HG03558 (cell line): ENCODE data around the gene TREML4.
"Not testable (repeated sequence)": the region's sequence is repeated elsewhere in the genome, so short reads cannot be mapped to it uniquely, and the experiment has no call there.

Source experiments
- ATAC-seq: cut with Tn5 transposase; IDR thresholded peaks from one replicate; pipeline ENCODE4 v1.9.1; 2021; ENCODE audit warnings: moderate number of reproducible peaks; ENCODE audit not compliant: unreplicated experiment; ENCODE audit errors: extremely low read depth

The TREML4 gene, protein sequence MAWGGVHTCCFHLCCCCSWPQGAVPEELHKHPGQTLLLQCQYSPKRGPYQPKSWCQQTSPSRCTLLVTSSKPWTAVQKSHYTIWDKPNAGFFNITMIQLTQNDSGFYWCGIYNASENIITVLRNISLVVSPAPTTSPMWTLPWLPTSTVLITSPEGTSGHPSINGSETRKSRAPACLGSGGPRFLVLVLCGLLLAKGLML

DNA sequence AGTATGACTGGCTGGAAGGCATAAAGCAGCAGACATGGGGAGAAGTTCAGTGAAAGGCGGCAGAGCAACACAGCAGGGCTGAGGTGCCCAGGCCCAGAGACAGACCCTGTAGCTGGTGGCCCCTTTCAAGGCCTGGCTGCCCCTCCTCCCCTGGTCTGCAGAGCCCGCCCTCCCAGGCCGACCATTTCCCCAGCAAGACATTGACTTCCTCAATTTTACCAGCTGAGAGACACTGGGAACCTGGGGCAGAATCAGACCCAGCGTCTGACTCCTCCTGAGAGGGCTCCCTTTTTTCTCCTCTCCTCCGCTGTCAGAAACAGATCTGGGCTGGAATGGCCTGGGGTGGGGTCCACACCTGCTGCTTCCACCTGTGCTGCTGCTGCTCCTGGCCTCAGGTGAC is at the start of gene TREML4:
Gene TREML4, plus strand, starts transcription at position 254 of the 400 bp plus-strand sequence. Its CDS starts 79 bp downstream, at position 333.
- no peak for ATAC-seq

DNA sequence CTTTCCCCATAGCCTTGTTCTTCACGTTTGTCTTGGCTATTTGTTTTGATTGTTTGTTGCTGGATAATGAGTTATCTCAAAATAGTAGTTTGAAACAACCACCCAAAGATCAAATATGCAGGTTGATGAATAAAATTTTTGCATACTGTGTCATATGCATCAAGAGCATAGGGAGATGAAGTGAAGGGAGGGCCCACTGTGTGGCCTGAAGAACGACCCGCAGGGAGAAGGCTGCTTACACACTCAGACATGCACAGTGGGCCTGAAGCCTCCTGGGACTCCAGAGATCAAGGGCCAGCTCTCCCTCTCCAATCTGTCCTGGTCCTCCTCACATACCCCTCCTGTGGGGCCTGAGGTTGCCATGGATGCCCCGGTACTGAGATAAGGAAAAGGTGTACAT is 49.0 kb upstream of the TREML4 start:
- no peak for ATAC-seq

DNA sequence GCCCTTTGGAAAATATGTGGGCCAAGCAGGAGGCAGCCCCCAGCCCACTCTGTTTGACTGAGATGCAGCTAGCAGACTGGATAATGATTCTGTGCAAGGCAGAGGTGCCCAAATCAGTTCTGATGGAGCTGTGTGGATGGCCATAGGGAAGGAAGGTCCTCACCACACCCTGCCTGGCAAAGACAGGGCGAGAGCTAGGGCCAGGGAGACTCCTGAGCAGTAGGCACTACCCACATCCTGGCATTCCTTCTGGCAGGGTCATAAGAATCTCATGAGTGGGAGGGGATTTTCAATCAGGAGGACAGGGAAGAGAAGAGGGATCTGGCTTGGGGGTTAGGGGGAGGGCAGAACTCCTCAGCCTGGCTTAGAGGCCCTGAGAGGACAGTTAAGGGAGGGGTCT is 46.6 kb upstream of the TREML4 start:
- ATAC-seq, result no peak

DNA sequence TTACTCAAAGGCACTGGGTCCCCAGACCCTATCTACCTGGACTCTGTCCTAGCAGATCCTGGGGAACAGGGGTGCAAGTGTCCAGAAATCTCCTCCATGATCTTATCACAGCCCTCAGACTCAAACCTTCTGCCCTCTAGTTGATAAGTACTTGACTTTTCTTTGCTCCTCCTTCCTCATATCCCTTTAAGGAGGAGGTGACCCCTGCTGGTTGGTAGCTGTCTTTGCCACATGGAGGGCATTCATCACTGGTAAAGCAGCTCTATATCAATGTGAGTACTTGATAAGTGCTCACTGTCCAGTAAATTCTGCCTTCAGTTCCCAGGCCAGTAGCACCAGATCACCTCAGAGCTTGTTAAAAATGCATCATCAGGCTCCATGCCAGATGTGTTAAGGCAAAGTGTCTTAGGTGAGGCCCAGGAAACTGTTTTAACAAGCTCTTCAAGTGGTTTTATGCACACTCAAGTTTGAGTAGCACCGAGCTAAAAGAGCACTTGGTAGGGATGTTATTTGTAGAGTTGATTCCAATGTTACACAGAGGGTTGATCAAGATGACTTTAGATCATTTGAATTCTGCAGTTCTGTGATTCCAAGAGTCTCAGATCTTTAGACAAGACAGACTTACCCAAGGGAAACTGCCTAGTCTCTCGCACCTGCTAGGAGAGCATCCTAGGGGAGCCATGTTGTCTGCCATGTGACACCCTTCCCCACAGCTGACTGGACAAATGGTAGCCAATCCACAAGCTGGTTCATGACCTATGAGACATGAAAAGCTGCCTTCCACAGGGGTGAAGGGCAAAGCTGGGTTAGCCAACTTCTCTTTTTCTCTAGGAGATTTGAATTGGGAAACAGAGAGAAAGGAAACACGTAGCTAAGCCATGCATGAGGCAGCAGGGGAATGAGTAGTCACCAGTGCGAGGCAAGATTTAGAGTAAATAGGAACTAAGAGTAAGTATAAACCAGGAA is 45.8 kb upstream of the TREML4 start:
- ATAC-seq, result no peak

DNA sequence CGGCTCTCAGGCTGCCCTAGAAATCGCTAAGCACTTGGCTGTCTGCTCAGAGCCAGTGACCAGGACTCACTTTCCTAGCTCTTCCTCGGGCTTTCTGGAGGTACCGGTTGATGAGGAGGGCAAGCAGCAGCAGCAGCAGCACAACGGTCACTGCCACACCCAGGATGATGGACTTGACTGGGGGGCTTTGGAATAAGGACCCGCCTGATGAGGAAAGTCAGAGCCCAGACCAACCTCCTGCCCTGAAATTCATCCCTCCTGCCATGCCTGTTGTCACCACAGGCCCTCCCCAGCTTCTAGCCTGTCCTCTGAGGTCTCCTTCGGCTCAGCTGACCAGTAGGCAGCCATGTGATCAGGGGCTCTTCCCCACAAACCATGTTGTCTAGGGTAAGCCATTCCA is 43.4 kb upstream of the TREML4 start:
- ATAC-seq, result no peak

DNA sequence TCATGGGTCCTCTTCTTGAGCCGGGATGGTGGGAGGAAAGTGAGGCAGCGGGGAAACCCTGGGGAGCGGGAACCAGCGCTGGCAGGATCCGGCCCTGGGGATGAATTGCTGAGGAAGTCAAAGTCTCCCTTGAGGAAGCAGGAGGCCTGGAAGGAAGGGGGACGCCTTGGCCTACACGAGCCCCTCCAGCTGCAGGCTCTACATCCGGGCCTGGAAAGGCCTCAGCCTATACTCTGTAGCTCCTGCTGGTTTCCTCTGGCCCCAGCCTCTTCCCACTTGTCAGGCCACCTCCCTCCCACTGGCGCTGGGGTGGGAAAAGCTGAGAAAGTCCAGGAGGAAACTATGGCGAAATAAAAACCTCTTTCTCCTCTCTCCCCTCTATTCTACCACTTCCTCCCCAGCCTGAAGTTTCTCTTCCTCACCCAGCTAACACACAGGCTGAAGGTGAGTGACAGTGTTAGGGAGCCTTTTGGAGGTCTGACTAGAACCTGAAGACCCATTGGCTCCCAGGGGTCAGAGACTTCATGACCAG is 42.1 kb upstream of the TREML4 start:
- ATAC-seq, result no peak

DNA sequence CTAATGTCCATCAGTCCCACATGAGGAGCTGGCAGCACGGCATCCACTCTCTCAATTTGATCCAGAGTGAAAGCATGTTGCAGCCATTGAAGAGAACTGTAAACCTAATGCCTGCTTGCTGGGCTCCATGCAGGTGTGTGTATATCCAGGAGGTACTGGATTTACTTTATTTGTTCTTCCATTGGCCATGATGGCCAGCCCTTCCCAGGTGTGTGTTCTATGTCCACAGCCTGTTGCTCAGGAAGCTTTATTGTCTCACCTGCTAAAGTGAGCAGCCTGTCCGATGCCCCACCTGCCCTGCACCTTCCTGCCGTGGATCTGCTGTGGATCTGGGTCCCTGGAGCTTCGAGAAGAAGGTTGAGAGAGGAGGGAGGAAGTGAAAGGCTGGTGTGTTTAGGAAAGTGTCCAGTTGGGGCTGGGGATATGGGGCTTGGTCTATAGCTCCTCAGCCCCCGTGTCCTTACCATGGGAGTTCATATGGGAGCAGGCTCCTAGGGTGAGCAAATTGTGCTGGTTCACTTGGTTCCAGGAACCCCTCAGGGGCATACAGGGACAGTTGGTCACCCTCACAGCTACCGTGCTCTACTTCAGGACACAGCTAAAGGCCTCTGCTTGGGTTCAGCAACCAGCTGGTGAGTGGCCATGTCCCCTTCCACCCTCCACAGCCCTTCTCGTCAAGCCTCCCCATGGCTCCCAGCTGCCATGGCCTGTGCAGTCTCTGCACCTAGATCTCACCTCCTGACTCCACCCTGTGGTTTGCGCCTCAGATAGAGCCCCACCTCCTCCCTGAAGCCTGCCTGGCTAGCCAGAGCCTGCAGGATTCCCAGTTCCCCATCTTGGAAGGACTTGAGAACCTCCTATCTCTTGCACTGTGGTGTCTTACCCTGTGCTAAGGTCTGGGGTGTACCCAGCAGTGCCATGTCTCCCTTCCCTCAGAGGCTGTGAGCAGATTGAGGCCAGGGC is 39.9 kb upstream of the TREML4 start:
- no peak for ATAC-seq

DNA sequence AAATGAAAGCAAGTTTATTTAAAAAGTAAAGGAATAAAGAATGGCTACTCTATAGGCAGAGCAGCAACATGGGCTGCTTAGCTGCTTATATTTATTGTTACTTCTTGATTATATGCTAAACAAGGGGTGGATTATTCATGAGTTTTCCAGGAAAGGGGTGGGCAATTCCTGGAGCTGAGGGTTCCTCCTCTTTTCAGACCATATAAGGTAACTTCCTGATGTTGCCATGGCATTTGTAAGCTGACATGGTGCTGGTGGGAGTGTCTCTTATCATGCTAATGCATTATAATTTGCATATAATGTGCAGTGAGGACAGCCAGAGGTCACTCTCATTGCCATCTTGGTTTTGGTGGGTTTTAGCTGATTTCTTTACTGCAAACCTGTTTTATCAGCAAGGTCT is 39.1 kb upstream of the TREML4 start:
- ATAC-seq, result not testable (repeated sequence)

DNA sequence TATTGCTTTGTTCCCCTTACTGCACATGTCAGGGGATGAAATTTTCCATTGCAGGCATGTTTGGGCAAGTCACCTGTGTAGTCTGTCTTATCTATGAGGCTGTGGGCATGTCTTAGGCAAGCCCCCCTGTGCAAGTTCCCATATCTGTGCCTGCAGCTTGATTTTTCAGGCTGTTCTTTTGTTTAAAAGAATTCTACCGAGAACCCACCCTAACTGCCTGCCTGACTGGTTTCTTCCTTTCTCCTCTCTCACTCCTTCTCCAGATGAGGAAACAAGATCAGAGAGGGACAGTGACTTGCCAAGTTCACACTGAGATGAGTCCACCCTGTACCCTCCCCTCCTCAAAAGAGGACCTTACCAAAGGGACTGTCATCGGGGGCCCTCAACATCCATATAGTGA is 38.2 kb upstream of the TREML4 start:
- no peak for ATAC-seq

DNA sequence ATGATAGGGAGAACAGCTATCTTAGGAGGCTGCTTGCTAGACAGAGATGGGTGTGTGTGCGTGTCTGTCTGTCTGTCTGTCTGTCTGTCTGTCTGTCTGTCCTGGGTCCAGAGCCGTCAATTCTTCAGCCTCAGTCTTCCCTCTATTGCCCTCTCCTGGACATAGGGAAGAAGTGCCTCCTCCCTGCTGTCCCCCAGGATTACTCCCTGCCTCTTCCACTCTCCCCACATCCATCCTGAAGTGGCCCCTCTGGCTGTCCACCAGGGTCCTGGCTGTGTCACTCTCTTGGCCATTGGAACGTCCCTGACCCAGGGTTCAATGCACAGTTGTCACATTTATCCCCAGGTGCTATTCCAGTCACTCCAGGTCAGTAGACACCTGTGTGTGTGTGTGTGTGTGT is 37.4 kb upstream of the TREML4 start:
- ATAC-seq, result no peak

DNA sequence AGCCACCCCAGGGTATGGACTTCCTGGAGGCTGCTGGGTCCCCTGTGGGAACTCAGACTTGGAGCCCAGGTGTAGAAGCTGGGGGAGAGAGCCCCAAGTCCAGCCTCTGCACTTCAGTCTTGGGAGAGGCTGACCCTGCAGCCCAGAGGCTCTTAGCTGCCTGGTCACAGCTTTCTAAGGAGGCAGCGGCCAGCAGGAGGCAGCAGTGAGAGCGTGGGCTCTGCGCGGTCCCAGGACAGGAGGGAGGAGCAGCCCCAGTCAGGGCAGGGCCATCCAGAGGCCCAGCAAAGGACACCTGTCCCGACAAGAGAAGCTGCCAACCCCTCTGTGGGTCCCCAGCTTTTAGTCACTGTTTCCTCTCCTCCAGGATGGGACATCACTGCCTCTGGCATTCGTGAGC is 36.6 kb upstream of the TREML4 start:
- no peak for ATAC-seq

DNA sequence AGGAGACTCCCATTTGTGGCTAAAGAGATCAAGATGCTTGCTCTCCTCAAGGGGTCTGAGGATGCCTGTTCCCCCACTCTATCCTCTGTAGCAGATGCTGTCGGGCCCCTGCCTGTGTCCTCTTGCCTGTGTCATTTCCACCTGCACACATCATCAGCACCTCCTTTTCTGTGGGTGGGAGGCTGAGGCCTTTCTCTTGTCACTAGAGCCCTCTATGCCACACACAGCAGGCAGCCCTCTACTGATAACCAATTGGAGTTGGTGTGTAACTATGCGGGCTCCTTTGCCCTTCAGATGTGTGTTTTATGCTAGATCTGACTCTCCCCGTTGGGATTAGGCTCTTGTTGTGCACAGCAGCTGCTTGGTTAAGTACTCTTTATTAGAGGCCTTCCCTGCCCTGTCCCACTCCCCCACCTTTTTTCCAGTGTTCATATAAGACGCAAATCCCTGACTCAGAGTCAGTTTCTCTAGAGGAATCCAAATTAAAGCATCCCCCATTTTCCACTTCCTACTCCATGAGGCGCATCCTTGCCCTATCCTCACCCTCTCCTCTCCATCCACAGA is 34.9 kb upstream of the TREML4 start:
- no peak for ATAC-seq

DNA sequence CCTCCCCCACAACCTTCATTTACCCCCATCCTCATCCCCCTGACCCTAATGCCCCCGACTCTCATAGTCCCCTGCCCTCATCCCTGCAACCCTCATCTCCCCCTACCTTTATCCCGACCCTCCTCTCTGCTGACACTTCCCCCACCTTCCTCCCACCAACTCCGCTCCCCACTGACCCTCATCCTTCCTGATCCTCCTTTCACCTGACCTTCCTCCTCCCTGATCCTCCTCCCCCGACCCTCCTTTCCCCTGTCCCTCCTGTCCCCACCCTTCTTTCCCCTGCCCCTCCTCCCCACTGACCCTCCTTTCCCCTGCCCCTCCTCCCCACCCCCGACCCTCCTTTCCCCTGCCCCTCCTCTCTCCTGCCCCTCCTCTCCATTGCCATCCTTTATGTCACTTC is 34.3 kb upstream of the TREML4 start:
- ATAC-seq, result no peak

DNA sequence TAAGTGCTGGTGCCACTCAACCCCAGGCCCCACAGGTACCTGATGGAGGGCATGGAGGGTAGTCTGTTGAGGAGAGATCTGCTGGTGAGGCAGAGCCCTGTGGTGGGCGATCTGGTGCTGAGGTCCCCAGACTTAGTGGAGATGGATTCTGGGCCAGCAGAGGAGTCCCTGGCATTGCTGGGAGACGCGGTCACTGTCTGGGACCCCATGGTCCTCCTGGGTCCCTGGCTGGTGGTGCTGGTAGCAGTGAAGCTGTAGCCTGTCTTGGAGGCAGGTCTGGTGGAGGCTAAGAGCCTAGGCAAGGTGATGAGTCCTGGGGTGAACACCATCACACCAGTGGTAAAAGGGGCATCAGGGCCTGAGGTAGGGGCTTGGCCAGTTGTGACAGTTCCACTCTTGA is 33.8 kb upstream of the TREML4 start:
- ATAC-seq, result no peak

DNA sequence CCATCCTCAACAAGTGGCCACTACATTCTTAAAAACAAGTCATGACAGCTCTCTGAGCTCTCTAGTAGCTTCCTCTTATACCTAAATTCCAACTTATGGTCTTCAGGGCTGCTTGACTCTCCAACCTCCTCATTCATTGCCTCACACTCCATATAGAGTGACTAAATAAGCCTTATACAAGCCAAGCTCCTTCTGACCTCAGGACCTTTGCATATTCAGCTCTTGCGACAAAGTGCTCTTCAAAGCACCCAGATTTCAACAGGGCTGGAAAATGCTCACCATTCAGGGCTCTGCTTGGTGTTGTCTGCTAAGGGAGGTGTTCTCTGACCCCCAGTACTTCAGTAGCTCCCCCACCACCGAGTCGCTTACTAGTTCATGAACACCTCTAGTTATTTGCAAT is 30.9 kb upstream of the TREML4 start:
- no peak for ATAC-seq

DNA sequence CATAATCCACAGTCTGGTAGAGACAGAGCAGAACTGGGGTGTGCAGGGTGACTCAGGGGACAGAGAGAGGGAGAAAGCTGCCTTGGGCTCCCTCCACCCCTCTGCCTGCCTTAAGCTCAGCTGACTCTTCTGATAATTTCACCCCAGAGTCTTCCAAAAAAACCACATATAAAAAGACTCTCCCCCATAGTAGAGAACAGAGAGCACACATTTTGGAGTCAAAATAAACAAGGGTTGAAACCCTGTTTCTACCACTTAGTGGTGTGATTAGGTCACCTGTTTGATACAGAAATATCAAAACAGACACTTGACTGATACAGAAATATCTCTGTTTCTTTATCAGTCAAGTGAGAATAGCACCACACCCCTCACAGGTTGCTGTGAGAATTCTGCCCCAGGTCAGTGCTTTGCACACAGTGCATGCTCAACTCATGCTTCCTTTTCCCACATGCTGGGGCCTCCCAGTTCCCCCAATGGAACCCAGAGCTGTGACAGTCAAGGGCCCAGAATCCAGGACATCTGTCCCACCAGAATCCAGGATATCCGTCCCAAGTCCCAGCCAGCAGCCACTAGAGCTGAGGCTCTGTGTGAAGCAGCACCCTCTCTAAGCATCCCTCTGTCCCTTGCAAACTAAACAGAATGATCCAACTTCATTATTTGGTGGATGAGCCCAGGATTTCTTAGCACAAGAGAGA is 28.4 kb upstream of the TREML4 start:
- no peak for ATAC-seq

DNA sequence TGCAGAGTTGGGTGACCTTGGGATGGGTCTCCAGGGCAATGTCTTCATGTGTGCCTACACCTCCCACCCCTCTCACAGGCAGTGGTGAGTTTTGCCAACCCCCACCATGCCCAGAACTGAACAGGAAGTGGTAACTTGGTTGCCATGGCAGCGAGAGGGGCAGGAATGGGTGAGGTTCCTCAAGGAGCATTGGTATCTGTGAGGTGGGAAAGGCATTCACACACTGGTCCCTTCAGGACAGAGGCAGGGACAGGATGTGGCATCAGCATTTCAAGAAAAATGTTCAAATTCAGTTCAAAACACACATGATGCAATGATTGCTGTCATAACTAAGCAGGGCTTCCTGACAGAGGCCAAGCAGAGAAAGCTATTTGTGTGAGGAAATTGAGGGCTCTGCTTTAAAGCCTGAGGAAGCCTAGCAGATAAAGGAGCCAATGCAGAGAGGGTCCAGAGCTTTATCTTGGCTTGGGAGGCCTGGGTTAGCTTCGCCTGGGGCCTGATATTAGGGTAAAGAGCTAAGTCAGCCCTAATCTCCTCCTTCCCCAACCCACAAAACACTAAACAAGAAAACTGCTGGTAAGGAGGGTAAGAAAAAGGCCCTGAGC is 27.8 kb upstream of the TREML4 start:
- ATAC-seq, result no peak

DNA sequence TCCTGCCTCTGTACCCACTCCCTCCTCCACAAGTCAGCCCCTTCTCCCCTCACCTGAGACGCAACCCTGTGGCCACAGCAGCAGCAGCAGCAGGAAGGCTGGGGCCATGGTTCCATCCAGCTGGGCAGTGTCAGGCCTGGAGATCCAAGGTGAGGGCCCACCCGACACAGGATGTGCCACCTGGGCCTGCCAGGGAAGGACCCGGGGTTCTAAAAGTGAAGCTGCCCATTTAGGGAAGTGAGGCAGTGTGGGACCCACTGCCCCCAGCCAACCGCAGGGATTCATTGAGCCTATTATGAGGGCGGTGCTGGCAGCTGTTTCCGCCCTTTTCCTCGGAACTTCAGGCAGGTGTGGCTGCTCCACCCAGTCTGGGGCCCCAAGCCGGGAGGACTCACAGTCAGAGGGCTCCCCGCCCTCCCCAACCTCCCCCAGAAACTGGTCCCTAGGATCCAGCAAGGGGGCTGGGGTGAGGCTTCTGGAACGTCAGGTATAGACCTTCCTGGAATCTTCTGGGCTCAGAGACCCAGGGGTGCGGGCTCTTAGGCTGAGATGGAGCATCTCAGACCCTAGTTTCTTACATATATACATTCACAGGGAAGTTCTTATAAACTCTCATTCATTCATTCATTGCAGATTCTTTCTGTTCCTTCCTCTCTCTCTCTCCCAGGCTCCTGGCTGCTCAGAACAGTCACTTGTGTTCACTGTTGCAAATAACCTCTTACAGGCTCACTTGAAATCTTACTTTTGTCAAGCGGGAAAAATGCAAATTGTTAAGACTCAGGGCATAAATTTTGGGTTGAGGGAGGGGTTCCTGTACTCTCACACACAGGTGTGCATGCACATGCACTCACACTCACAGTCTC is 27.0 kb upstream of the TREML4 start, which contains the start of gene TREML2:
Gene TREML2, minus strand, starts transcription at position 249 of the 863 bp plus-strand sequence. Its CDS starts 141 bp downstream, at position 108.
- no peak for ATAC-seq
